Spinal cord (tissue), 10 donors: ENCODE measurements around the gene PRDM15. TPM values are rescaled to one million over a fixed set of nuclear protein-coding genes. Genes with fewer than 3 reads are reported as not detected.

ENCODE experiments used
- DNase-seq, 6 donors: peaks; one replicate each; pipeline versions ENCODE4 v3.0.0 to v3.0.0-alpha.2; 2013 to 2015; ENCODE audit warnings: low spot score in 6 of 6, low read depth in 4 of 6
- H3K27ac ChIP-seq: one replicate; pipeline ENCODE4 v1.5.1; 2013; ENCODE audit warnings: low read depth, low read length, control low read depth
- H3K27me3 ChIP-seq: one replicate; pipeline ENCODE4 v1.6.1; 2013; ENCODE audit warnings: low read length; ENCODE audit not compliant: control insufficient read depth, insufficient read depth
- H3K36me3 ChIP-seq: one replicate; pipeline ENCODE4 v1.6.1; 2013; ENCODE audit warnings: low read length; ENCODE audit not compliant: control insufficient read depth, insufficient read depth
- H3K4me1 ChIP-seq: one replicate; pipeline ENCODE4 v1.6.1; 2013; ENCODE audit warnings: low read length; ENCODE audit not compliant: control insufficient read depth, insufficient read depth
- H3K4me3 ChIP-seq: one replicate; pipeline ENCODE4 v1.5.1; 2013; ENCODE audit warnings: low read depth, low read length, control low read depth
- H3K9me3 ChIP-seq: one replicate; pipeline ENCODE4 v1.6.1; 2013; ENCODE audit warnings: low read length; ENCODE audit not compliant: control insufficient read depth, insufficient read depth
- WGBS: methylation state at CpG from one replicate; pipeline ENCODE4 v1.1.5; 2013; ENCODE audit warnings: missing lambda C conversion rate; ENCODE audit not compliant: insufficient coverage; 5-methylcytosine and 5-hydroxymethylcytosine counted together
- polyA plus RNA-seq, 2 donors: library from polyadenylated mRNA; unstranded; fragments of 120-200 nt; gene quantifications; one replicate each; pipeline ENCODE4 v1.2.1, GENCODE V29; 2013; ENCODE audit not compliant: insufficient read length in 2 of 2
- total RNA-seq, 2 donors: library from RNA; depleted of rRNA in 1 of 2; stranded (reverse); fragments of 120-200 nt in 1 of 2; fragments of >200 nt in 1 of 2; gene quantifications; one replicate each; pipeline versions ENCODE4 v1.2.3 to v1.2.4, GENCODE V29; 2013 to 2014
- donor health status: healthy.

Gene PRDM15
- total and polyA plus RNA-seq, 4 donors = 4.1 to 7.1 (median 6.3) TPM

DNA sequence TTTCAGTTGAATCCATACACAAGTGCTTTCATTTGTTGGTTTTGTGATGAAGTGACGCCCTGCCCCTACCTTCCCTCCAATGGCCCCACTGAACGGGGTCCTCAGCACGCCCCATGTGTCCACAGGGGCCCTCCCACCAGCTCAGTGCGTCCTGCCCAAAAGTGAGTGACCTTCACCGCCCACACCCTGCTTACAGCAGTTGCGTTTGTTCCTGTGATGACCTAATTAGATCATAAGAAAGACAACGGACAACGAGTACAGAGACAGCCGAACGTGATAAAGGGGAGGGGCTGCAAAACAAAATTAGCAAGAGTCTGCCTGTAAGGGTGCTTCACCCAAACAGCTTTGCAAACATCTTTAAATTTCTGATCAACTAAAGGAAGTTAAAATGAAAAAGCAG, 74.1 kb downstream of the PRDM15 start:
- Histone ChIP-seq H3K4me3 (no peak overlapping the region), H3K36me3 (peaks cover 53% of the 10 kb centered on the region), H3K4me1 (peaks cover 11% of the 10 kb centered on the region), H3K9me3 (no peaks in the 10 kb centered on the region), H3K27me3 (no peaks in the 10 kb centered on the region), H3K27ac (no peak overlapping the region)
- DNase-seq = no peak
- 89% methylated on average over 5 of the region's 10 CpGs for WGBS

DNA sequence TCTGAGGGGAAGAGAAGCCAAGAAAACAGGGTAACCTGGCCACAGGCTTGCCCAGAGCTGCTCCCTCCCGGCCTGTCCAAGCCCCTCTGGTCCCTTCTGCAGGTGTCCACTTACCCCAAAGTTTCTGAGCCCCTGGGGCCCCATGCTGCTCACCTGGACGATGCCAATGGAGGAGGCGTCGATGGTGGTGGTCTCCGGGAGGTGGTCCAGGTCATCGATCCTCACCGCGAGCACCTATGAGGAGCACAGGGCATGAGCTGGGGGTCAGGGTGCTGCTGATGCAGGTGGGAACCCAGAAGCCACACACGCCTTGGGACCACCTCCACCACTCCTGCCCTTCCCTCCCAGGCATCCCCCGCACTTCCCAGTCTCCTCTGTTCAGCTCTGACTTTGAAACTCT, 74.8 kb downstream of the PRDM15 start:
- peaks cover 52% of the 10 kb centered on the region for H3K36me3 ChIP-seq
- H3K4me3 ChIP-seq = no peak overlapping the region
- H3K9me3 ChIP-seq = no peaks in the 10 kb centered on the region
- H3K4me1 ChIP-seq = peaks cover 11% of the 10 kb centered on the region
- H3K27me3 ChIP-seq = no peaks in the 10 kb centered on the region
- H3K27ac ChIP-seq = no peak overlapping the region
- no peak for DNase-seq
- WGBS = 98% methylated on average over 10 of the region's 10 CpGs

DNA sequence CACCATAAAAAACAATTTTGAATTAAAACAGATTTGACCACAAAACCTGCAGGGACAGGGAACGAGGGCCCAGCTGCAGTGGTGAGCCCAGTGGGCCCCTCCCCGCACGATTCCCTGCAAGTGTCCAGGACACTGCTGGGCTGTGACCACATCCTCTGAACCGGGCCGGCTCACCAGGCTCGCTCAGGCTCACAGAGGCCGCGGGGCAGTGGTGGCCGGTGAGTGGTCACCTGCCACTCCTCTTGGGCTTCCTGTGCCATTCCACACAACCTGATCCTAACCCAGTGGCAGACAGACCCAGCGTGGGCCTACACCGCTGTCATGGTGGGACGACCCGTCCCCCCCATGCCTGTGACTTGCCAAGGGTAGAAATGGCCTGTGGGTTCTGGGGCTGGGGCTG, 75.8 kb downstream of the PRDM15 start:
- H3K36me3 ChIP-seq = peaks cover 50% of the 10 kb centered on the region
- 87% methylated on average over 13 of the region's 13 CpGs for WGBS
- no peak overlapping the region for H3K27ac ChIP-seq
- H3K4me1 ChIP-seq = peaks cover 11% of the 10 kb centered on the region
- H3K4me3 ChIP-seq = no peak overlapping the region
- no peaks in the 10 kb centered on the region for H3K9me3 ChIP-seq
- no peak for DNase-seq
- H3K27me3 ChIP-seq = no peaks in the 10 kb centered on the region

DNA sequence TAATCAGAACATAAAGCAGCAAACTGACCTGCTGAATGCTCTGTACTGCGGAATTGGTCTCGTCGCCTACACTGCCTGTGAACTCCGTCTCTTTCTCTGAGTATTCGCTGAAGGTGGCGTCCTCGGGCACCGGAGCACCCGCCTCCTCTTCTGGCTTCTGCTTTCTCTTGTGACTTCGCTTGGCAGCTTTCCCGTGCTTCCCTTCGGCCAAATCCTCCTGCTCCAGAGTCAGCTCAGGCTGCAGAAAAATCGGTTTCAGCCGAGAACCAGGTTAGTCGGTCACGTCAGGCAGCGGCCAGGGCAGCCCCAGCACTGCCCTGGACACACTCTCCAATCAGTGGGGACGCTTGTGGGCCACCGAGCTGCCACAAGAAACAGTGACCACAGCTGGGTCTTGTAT, 76.5 kb downstream of the PRDM15 start:
- Histone ChIP-seq H3K4me3 (no peak overlapping the region), H3K27ac (no peak overlapping the region), H3K27me3 (no peaks in the 10 kb centered on the region), H3K4me1 (peaks cover 11% of the 10 kb centered on the region), H3K9me3 (no peaks in the 10 kb centered on the region), H3K36me3 (peaks cover 46% of the 10 kb centered on the region)
- 56% methylated on average over 17 of the region's 19 CpGs for WGBS
- peak in 5 of 6 donors; percentile 38 to 75 (median 45) for DNase-seq

DNA sequence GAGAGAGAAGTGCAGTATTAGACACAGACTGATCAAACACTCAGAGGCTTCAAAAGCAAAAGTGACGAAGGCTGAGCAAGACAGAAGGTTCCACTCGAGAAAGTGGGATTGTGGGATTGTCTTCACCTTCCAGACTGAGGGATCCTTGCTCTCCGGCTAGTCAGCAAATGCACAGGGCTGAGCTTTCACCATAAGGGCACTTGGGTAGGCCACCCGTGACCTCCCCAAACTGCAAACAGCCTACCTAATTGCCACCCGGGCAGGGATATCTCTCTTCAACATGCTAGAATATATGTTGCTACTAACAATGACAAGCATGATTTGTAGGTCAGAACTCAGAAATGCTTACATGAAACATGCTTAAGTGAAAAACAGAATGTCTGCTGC, 77.0 kb downstream of the PRDM15 start:
- Histone ChIP-seq H3K9me3 (no peaks in the 10 kb centered on the region), H3K36me3 (peaks cover 46% of the 10 kb centered on the region), H3K4me3 (no peak overlapping the region), H3K27me3 (no peaks in the 10 kb centered on the region), H3K27ac (no peak overlapping the region), H3K4me1 (peaks cover 11% of the 10 kb centered on the region)
- 97% methylated on average over 3 of the region's 5 CpGs for WGBS
- DNase-seq = no peak

DNA sequence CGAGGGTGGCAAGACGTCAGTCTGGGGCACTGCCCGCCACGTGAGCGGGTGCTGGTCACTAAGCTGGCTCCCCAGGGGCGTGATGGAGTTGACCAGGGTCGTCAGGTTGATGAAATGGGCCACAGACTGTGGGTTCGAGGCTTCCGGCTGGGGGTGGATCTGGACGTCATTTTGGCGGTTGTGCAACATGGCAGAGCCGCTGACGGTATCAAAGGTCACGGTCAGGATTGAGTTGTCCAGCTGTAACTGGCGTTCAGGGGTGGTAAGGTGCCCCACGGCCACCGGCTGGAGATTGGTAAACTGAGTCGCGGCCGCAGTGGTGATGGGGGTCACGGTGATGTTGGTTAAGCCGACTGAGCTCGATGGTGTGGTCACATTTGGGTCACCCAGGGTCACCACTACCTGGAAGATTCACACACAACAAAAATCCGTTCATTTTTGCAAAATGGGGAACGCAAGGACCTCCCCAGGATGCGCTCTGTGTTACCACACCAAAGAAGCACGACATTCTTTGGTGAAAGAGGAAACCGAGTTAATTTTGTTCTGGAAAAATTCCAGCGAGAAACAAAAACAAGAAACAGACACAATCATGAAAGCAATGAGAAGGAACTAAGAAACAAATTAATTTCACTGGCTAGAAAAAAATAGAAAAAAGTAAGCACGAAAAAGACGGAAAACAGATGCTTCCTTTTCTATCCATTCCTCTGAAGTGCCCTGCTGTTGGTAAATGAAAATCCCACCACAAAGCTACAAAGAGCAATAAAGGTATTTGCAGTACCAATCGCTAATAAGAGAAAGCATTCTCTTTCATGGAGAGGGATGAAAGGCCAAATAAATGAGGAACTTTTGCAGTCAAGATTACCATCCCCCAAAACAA, 77.6 kb downstream of the PRDM15 start:
- Histone ChIP-seq H3K4me1 (peaks cover 14% of the 10 kb centered on the region), H3K27me3 (no peaks in the 10 kb centered on the region), H3K9me3 (no peaks in the 10 kb centered on the region), H3K4me3 (no peak overlapping the region), H3K27ac (no peak overlapping the region), H3K36me3 (peaks cover 50% of the 10 kb centered on the region)
- WGBS = 95% methylated on average over 26 of the region's 32 CpGs
- no peak for DNase-seq

DNA sequence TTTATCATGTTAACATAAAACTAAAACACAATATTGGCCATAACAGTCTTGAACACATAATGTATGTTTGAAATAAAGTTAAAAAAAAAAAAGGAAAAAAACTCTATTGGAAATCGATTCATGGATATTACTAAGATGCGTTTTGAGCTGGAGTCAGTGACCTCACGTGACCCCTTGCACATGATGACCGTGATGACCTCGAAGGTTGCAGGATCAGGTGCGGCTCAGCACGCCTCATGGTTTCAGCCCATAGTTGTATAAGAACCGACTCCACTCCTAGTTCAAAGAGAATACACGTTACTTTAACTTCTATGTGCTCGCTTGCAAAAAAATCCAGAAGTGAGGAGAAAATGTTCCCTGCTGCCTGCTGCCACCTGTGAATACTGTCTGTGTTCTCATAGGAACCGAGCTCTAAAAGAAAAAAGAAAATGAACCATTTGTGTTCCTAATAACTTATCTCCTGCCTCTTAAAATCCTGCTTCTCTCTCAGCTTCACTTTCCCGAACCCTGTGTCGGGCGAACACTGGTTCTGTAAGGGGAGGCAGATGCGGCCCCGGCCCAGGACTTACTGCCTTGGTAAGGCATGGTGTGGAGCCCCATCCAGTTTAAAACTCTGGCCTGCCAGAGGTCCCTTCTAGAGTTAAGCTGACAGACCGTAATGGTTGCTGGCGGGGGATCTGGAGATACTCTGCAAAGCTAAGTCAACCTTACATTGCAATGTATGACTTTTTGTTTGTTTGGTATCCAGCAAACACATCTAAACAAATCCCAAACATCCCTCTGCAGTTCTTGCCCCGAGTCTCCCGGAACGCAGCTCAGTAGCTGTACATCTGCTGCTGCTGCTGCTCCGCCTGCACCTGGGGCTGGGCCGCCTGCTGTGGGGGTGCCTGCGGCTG, 78.5 kb downstream of the PRDM15 start:
- no peaks in the 10 kb centered on the region for H3K27me3 ChIP-seq
- H3K36me3 ChIP-seq = peaks cover 49% of the 10 kb centered on the region
- H3K27ac ChIP-seq = no peak overlapping the region
- no peaks in the 10 kb centered on the region for H3K9me3 ChIP-seq
- DNase-seq = no peak
- H3K4me1 ChIP-seq = peaks cover 15% of the 10 kb centered on the region
- H3K4me3 ChIP-seq = no peak overlapping the region
- 90% methylated on average over 20 of the region's 24 CpGs for WGBS

DNA sequence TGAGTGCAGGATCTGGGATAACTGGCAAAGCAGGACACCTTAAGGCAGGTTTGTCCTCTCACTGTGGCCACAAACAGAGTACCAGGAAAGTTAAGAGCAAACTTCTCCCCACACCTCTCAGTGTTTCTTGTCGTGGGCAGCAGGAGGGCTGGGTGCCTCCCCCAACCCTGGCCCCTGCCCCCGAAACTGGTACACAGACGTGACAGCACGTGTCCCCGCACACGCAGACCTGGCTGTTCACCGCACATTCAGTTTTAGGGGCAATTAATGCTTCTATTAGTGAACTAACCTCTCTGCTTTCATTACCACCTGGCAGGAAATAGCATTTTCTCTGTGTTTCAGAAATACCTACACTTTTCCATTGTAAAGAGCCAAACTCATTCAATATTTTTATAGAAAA, 79.4 kb downstream of the PRDM15 start:
- 94% methylated on average over 6 of the region's 7 CpGs for WGBS
- Histone ChIP-seq H3K36me3 (peaks cover 45% of the 10 kb centered on the region), H3K4me3 (no peak overlapping the region), H3K9me3 (no peaks in the 10 kb centered on the region), H3K4me1 (peaks cover 15% of the 10 kb centered on the region), H3K27me3 (no peaks in the 10 kb centered on the region), H3K27ac (no peak overlapping the region)
- no peak for DNase-seq

DNA sequence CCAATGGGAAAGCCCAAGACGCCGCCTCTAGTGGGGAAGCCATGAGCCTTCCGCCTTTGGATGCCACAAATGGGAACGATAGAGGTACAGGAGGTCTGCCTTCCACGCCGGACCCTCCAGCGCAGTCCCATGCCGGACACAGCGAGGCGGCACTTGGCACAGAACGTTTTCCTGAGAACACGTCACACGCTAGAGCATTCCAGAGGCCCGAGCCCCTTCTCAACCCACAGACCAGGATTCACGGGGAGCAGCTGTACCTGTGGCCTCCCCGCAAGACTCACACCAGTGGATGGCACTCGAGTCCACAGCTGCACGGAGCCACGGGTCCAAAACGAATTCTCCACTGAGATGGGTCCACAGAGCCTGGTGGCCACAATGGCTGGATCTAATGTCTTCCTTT, 80.8 kb downstream of the PRDM15 start:
- Histone ChIP-seq H3K4me1 (peaks cover 12% of the 10 kb centered on the region), H3K27ac (no peak overlapping the region), H3K27me3 (no peaks in the 10 kb centered on the region), H3K4me3 (no peak overlapping the region), H3K36me3 (peaks cover 34% of the 10 kb centered on the region), H3K9me3 (no peaks in the 10 kb centered on the region)
- 93% methylated on average over 20 of the region's 20 CpGs for WGBS
- no peak for DNase-seq
